ENCODE measurements around the gene STAT1.
A peak's percentile ranks its signal among the peaks of the same experiment; 100 is the strongest.

The STAT1 gene

GRCh38 chr2:190947711-190948251 is 66.2 kb downstream of the STAT1 start:
- H3K9me3 ChIP-seq (ENCODE audit: insufficient read depth, low read length, severe bottlenecking), result no peaks in the 10 kb centered on the region
- H3K4me2 ChIP-seq (ENCODE audit: insufficient read depth, low read length), result peak overlapping the region; percentile 63
- H3K9ac ChIP-seq (ENCODE audit: low read depth, low read length), result no peak overlapping the region; the same call in 1 of the 2 replicates
- ATAC-seq (ENCODE audit: insufficient read depth, low read depth), result peak; percentile 93
- no peaks in the 10 kb centered on the region for H3K79me2 ChIP-seq (ENCODE audit: insufficient read depth, low read length)
- H3K27ac ChIP-seq (ENCODE audit: low read length), result peak overlapping the region; percentile 71
- H2AFZ ChIP-seq (ENCODE audit: low read depth, low read length), result peak overlapping the region; percentile 10; the same call in 1 of the 2 replicates
- no peaks in the 10 kb centered on the region for H3K27me3 ChIP-seq (ENCODE audit: insufficient read depth, low read length, poor library complexity)
- DNase-seq, result peak; percentile 53
- peak overlapping the region in 1 of 2 experiments; percentile 36; a peak in 2 of 4 replicates for H3K4me3 ChIP-seq (ENCODE audit: low read depth in 1 of 2, low read length in 2 of 2)
- peak; percentile 72 for TF ChIP-seq CTCF (IDR thresholded peaks at IDR 0.05; ENCODE audit: borderline replicate concordance, extremely low read depth, low read length, poor library complexity, severe bottlenecking)
- TF ChIP-seq EZH2 (IDR thresholded peaks at IDR 0.05; ENCODE audit: borderline replicate concordance, low read depth, low read length, severe bottlenecking), result no peak
- H3K36me3 ChIP-seq (ENCODE audit: insufficient read depth, low read length), result no peaks in the 10 kb centered on the region
- no peaks in the 10 kb centered on the region for H4K20me1 ChIP-seq (ENCODE audit: insufficient read depth, low read length)
- peaks cover 25% of the 10 kb centered on the region for H3K4me1 ChIP-seq (ENCODE audit: insufficient read depth, low read length)

GRCh38 chr2:190947141-190947540 is 66.8 kb downstream of the STAT1 start:
- Histone ChIP-seq H3K79me2 (ENCODE audit: insufficient read depth, low read length) (no peaks in the 10 kb centered on the region), H3K4me1 (ENCODE audit: insufficient read depth, low read length) (peaks cover 25% of the 10 kb centered on the region), H4K20me1 (ENCODE audit: insufficient read depth, low read length) (no peaks in the 10 kb centered on the region), H3K9me3 (ENCODE audit: insufficient read depth, low read length, severe bottlenecking) (no peaks in the 10 kb centered on the region), H2AFZ (ENCODE audit: low read depth, low read length) (no peak overlapping the region), H3K27me3 (ENCODE audit: insufficient read depth, low read length, poor library complexity) (no peaks in the 10 kb centered on the region), H3K27ac (ENCODE audit: low read length) (peak overlapping the region; percentile 39; the same call in 1 of the 2 replicates), H3K9ac (ENCODE audit: low read depth, low read length) (no peak overlapping the region), H3K4me2 (ENCODE audit: insufficient read depth, low read length) (peak overlapping the region; percentile 63; the same call in 1 of the 2 replicates), H3K36me3 (ENCODE audit: insufficient read depth, low read length) (no peaks in the 10 kb centered on the region), H3K4me3 (ENCODE audit: low read depth in 1 of 2, low read length in 2 of 2) (no peak overlapping the region)
- DNase-seq, result no peak
- no peak for ATAC-seq (ENCODE audit: insufficient read depth, low read depth)
- TF ChIP-seq CTCF (IDR thresholded peaks at IDR 0.05; ENCODE audit: borderline replicate concordance, extremely low read depth, low read length, poor library complexity, severe bottlenecking), result no peak
- TF ChIP-seq EZH2 (IDR thresholded peaks at IDR 0.05; ENCODE audit: borderline replicate concordance, low read depth, low read length, severe bottlenecking), result no peak

- no peak overlapping the region for H3K4me2 ChIP-seq (ENCODE audit: insufficient read depth, low read length)
- no peak overlapping the region for H3K27ac ChIP-seq (ENCODE audit: low read length)
- H3K79me2 ChIP-seq (ENCODE audit: insufficient read depth, low read length), result no peaks in the 10 kb centered on the region
- H3K36me3 ChIP-seq (ENCODE audit: insufficient read depth, low read length), result no peaks in the 10 kb centered on the region
- peaks cover 23% of the 10 kb centered on the region for H3K4me1 ChIP-seq (ENCODE audit: insufficient read depth, low read length)
- H3K9me3 ChIP-seq (ENCODE audit: insufficient read depth, low read length, severe bottlenecking), result no peaks in the 10 kb centered on the region
- ATAC-seq (ENCODE audit: insufficient read depth, low read depth) (no peak), DNase-seq (no peak)
- no peak overlapping the region for H3K4me3 ChIP-seq (ENCODE audit: low read depth in 1 of 2, low read length in 2 of 2)
- no peak for TF ChIP-seq CTCF (IDR thresholded peaks at IDR 0.05; ENCODE audit: borderline replicate concordance, extremely low read depth, low read length, poor library complexity, severe bottlenecking)
- no peak for TF ChIP-seq EZH2 (IDR thresholded peaks at IDR 0.05; ENCODE audit: borderline replicate concordance, low read depth, low read length, severe bottlenecking)
- no peak overlapping the region for H2AFZ ChIP-seq (ENCODE audit: low read depth, low read length)
- no peaks in the 10 kb centered on the region for H3K27me3 ChIP-seq (ENCODE audit: insufficient read depth, low read length, poor library complexity)
- no peaks in the 10 kb centered on the region for H4K20me1 ChIP-seq (ENCODE audit: insufficient read depth, low read length)
- no peak overlapping the region for H3K9ac ChIP-seq (ENCODE audit: low read depth, low read length)
These were observed 70.3 kb downstream of the STAT1 start for GRCh38 chr2:190943706-190944105.
